GM20000 (cell line): ENCODE results near the gene LRRC72.

ENCODE experiments used
- DNase-seq: peaks from one replicate; pipeline ENCODE4 v3.0.0; 2012; ENCODE audit warnings: low spot score
- CTCF ChIP-seq: IDR thresholded peaks from 2 replicates; pipeline ENCODE4 v1.5.1; 2012; ENCODE audit warnings: mild to moderate bottlenecking, control low read depth; ENCODE audit errors: extremely low read depth, missing control alignments

Gene LRRC72

GRCh38 chr7:16526742-16527540, at the start of gene LRRC72:
Gene LRRC72, plus strand, starts transcription at chr7:16526825. Its CDS starts 128 bp downstream, at chr7:16526953.
- no peak for TF ChIP-seq CTCF
- no peak for DNase-seq

DNA sequence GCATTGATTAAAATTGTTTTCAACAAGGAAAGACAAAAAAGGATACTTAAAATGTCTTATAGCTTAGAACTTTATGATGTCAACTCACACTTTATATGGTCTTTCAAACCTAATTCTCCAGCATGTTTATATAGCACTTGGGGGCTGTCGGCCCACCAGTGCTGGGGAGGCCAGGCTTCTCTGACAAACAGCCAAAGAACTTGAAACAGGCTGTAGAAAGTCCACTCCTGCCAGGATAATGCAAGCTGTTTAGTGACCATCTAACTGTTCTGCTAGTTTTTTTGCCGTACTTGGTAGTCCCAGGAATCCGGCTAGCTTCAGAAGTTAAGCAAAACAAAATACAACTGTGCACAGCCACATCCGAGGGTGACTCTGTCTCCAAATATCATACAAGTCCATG, 47.5 kb upstream of the LRRC72 start:
- no peak for DNase-seq
- no peak for TF ChIP-seq CTCF

DNA sequence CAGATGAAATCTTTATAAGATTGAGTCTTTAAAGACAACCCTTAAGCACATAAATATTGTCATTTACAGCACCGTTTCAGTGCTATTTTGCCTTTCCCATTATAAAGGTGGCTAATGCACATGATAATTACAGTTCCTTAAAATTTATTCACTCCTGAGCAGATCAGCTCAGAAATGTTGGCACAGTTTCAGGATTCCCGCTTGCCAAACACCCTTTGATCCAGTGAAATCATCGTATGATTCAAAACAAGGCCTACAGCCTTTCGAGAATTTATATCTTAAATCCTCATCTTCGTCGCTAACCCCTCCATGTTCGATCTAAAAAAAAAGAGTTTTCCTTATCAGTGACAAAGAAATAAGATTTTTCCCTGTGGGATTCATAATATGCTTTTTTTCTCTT, 47.0 kb upstream of the LRRC72 start:
- no peak for TF ChIP-seq CTCF
- no peak for DNase-seq

DNA sequence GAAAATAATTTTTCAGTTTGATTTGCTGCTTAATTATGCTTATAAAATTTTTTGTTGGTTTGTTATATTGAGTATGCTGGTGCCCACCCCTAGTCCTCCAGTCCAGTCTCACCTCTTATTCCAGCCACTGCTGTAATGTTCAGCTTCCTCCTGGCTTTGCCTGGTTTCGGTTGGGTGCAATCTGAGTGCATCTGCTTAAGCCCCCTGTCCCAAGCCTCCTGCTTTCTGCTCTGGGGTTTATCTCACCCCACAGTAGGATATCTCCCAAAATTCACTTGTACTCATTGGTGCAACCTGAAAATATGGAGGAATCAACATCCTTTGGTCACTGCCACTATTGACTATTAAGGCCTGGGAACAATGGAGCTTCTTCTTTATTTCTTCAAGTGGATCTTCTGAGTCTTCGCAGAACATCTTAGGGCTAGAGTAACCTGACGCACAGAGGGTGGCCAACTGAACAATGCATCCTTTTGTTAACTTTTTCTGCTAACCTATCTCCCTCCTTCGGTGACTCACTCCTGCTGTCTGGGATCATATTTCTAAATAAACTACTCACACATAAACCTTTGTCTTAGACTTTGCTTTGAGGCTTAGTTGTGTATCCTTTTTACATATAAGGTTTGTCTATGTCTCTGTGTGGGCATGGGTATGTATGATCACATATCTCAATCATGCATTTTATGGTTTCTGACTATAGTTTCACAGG, 42.0 kb upstream of the LRRC72 start:
- no peak for DNase-seq
- TF ChIP-seq CTCF: no peak

- no peak for DNase-seq
- TF ChIP-seq CTCF: no peak
Observed at GRCh38 chr7:16491148-16491547, 35.5 kb upstream of the LRRC72 start.

DNA sequence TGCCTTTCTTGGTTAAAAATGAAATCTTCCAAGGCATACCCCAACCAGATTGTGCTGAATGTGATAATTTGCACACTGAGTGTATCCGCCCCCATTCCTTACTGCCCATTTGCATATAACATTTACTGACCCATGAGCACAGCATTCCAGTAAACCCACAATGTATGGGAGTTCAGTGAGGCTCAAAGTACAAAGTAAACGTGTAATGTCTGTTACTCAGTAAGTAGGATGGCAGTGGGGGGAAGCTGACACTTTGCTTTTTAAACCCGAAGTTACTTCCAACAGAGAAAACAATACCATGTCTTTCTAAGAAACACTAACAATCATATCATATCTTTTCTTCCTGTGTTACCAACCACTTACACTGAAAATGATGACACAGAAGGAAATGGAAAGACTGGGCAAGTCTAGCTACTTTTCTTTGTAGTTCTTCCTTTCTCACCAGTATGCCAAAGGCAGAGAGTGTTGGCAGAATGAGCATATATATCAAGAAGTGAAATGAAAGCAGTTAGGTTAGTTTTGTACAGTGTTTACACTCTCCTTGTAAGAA, 34.0 kb upstream of the LRRC72 start:
- no peak for DNase-seq
- no peak for TF ChIP-seq CTCF

DNA sequence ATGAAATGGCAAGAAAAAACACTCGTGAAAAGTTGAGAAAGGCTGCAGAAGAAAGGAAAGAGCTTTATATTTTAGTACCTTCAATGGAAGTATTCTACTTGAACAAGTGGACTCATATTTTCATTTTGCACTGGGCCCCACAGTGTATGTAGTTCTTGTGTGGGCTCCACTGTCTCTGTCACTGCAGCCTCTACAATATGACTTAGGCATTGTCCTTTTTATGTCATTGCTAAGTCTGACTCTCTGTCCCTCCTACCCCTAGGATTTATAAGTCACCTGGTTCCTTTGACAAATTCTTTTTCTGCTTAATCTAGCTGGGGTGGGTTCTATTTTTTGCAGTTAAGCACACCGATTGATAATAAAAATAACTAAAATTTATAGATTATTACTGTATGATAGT, 33.4 kb upstream of the LRRC72 start:
- no peak for DNase-seq
- TF ChIP-seq CTCF: no peak
